NT2/D1 (cell line): ENCODE results near the gene SMIM22.

Source experiments
- YY1 ChIP-seq: IDR thresholded peaks from 2 replicates; pipeline ENCODE4 v1.6.1; 2011; ENCODE audit not compliant: insufficient read length, insufficient read depth
- ZNF274 ChIP-seq: IDR thresholded peaks from 2 replicates; pipeline ENCODE4 v1.6.1; 2011; ENCODE audit warnings: mild to moderate bottlenecking, low read depth, low read length

DNA sequence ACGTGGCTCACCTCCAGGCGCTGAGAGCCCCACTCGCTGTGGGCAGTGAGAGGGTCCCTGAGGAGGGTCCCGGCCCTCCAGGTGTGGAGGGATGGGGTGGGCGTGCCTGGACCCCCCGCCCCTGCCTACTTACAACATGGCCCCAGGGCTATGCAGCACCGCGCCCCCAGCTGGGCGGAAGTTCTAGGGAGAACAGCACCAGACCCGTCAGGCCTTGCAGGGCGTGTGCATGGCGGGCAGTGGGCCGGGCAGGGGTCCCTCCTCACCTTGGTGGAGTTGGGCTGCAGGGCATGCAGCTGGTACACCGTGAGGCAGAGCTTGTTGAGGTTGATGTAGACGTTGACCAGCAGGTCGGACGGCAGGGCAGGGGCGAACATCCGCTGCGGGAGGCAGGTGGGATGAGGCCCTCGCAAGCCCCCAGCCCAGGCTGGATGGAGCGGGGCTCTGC is 2.7 kb downstream of the SMIM22 start:
- TF ChIP-seq YY1 (no peak), ZNF274 (no peak)
